ENCODE measurements around the gene GTF2F1. TPM values are rescaled to one million over a fixed set of nuclear protein-coding genes. Genes with fewer than 3 reads are reported as not detected.
A peak's percentile ranks its signal among the peaks of the same experiment; 100 is the strongest.

GTF2F1 gene
- total RNA-seq, 1 donor from 2014 or later = 59.6 TPM

- Mint-ChIP-seq H3K27ac (peak overlapping the region; percentile 96), H3K36me3 (ENCODE audit: low read depth) (peaks cover 31% of the 10 kb centered on the region), H3K4me3 (ENCODE audit: low read depth) (peak overlapping the region; percentile 74), H3K4me1 (ENCODE audit: low read depth) (peaks cover 24% of the 10 kb centered on the region), H3K9me3 (peaks cover 3% of the 10 kb centered on the region), H3K27me3 (ENCODE audit: low read depth) (no peaks in the 10 kb centered on the region)
- no peak for DNase-seq (ENCODE audit: low spot score)
- intact Hi-C loops (cut with micrococcal nuclease) = loop anchor here (1.0 to 10.0 kb wide), 5 partner anchors 33 to 79 kb away; partner anchors contain the start of genes CLPP, GTF2F1 and TUBB4A
Measured at GRCh38 chr19:6425732-6426620, 33.0 kb upstream of the GTF2F1 start.

- peaks cover 3% of the 10 kb centered on the region for H3K9me3 Mint-ChIP-seq
- peak overlapping the region; percentile 96 for H3K27ac Mint-ChIP-seq
- intact Hi-C loops (cut with micrococcal nuclease) = loop anchor here (1.0 to 10.0 kb wide), 5 partner anchors 32 to 80 kb away; partner anchors contain the start of genes CLPP, GTF2F1 and TUBB4A
- peak; percentile 100 for DNase-seq (ENCODE audit: low spot score)
- H3K27me3 Mint-ChIP-seq (ENCODE audit: low read depth) = no peaks in the 10 kb centered on the region
- peak overlapping the region; percentile 74 for H3K4me3 Mint-ChIP-seq (ENCODE audit: low read depth)
- H3K36me3 Mint-ChIP-seq (ENCODE audit: low read depth) = peaks cover 39% of the 10 kb centered on the region
- peaks cover 25% of the 10 kb centered on the region for H3K4me1 Mint-ChIP-seq (ENCODE audit: low read depth)
Measured at GRCh38 chr19:6424939-6425731, 32.2 kb upstream of the GTF2F1 start.

GRCh38 chr19:6424195-6424938 is 31.4 kb upstream of the GTF2F1 start, which contains the start of gene KHSRP:
TSS of gene KHSRP (minus strand) at chr19:6424811. CDS start at chr19:6424701, 110 bp downstream.
- intact Hi-C loops (cut with micrococcal nuclease) = loop anchor here (2.0 to 10.0 kb wide), 2 partner anchors 64 to 80 kb away; partner anchors contain the start of genes CLPP and TUBB4A
- Mint-ChIP-seq H3K27ac (peak within 1 kb of the TSS; percentile 96), H3K27me3 (ENCODE audit: low read depth) (no peaks in the 10 kb centered on the region), H3K36me3 (ENCODE audit: low read depth) (peaks cover 44% of the 10 kb centered on the region), H3K9me3 (peaks cover 3% of the 10 kb centered on the region), H3K4me1 (ENCODE audit: low read depth) (peaks cover 21% of the 10 kb centered on the region), H3K4me3 (ENCODE audit: low read depth) (peak within 1 kb of the TSS; percentile 94)
- no peak for DNase-seq (ENCODE audit: low spot score)

- Mint-ChIP-seq H3K4me3 (ENCODE audit: low read depth) (peak overlapping the region; percentile 94), H3K36me3 (ENCODE audit: low read depth) (peaks cover 51% of the 10 kb centered on the region), H3K27me3 (ENCODE audit: low read depth) (no peaks in the 10 kb centered on the region), H3K4me1 (ENCODE audit: low read depth) (peaks cover 21% of the 10 kb centered on the region), H3K9me3 (peaks cover 3% of the 10 kb centered on the region), H3K27ac (peak overlapping the region; percentile 74)
- DNase-seq (ENCODE audit: low spot score) = peak; percentile 44
- intact Hi-C loops (cut with micrococcal nuclease) = loop anchor here (2.0 to 10.0 kb wide), 2 partner anchors 63 to 81 kb away; partner anchors contain the start of genes CLPP and TUBB4A
Measured at GRCh38 chr19:6423499-6424194, 30.7 kb upstream of the GTF2F1 start.

GRCh38 chr19:6421075-6422014 is 28.4 kb upstream of the GTF2F1 start:
- no peak for DNase-seq (ENCODE audit: low spot score)
- Mint-ChIP-seq H3K4me3 (ENCODE audit: low read depth) (no peak overlapping the region), H3K27ac (no peak overlapping the region), H3K36me3 (ENCODE audit: low read depth) (peaks cover 73% of the 10 kb centered on the region), H3K4me1 (ENCODE audit: low read depth) (peaks cover 21% of the 10 kb centered on the region), H3K9me3 (peaks cover 3% of the 10 kb centered on the region), H3K27me3 (ENCODE audit: low read depth) (no peaks in the 10 kb centered on the region)
- intact Hi-C loops (cut with micrococcal nuclease) = loop anchor here (10.0 kb wide), 1 partner anchor 83 kb away; the partner anchor contains the start of gene TUBB4A

- no peak for DNase-seq (ENCODE audit: low spot score)
- H3K27me3 Mint-ChIP-seq (ENCODE audit: low read depth) = no peaks in the 10 kb centered on the region
- no peak overlapping the region for H3K27ac Mint-ChIP-seq
- intact Hi-C loops (cut with micrococcal nuclease) = no loop called here
- H3K4me1 Mint-ChIP-seq (ENCODE audit: low read depth) = peaks cover 14% of the 10 kb centered on the region
- H3K9me3 Mint-ChIP-seq = no peaks in the 10 kb centered on the region
- H3K4me3 Mint-ChIP-seq (ENCODE audit: low read depth) = no peak overlapping the region
- peaks cover 88% of the 10 kb centered on the region for H3K36me3 Mint-ChIP-seq (ENCODE audit: low read depth)
Measured at GRCh38 chr19:6418562-6418932, 25.6 kb upstream of the GTF2F1 start.

- Mint-ChIP-seq H3K27me3 (ENCODE audit: low read depth) (no peaks in the 10 kb centered on the region), H3K4me3 (ENCODE audit: low read depth) (no peak overlapping the region), H3K27ac (no peak overlapping the region), H3K36me3 (ENCODE audit: low read depth) (peaks cover 82% of the 10 kb centered on the region), H3K4me1 (ENCODE audit: low read depth) (peaks cover 9% of the 10 kb centered on the region), H3K9me3 (no peaks in the 10 kb centered on the region)
- DNase-seq (ENCODE audit: low spot score) = no peak
- intact Hi-C loops (cut with micrococcal nuclease) = no loop called here
Measured at GRCh38 chr19:6417713-6418561, 25.0 kb upstream of the GTF2F1 start.

- Mint-ChIP-seq H3K4me3 (ENCODE audit: low read depth) (no peak overlapping the region), H3K27me3 (ENCODE audit: low read depth) (no peaks in the 10 kb centered on the region), H3K27ac (no peak overlapping the region), H3K9me3 (no peaks in the 10 kb centered on the region), H3K36me3 (ENCODE audit: low read depth) (peaks cover 71% of the 10 kb centered on the region), H3K4me1 (ENCODE audit: low read depth) (peaks cover 2% of the 10 kb centered on the region)
- intact Hi-C loops (cut with micrococcal nuclease) = no loop called here
- no peak for DNase-seq (ENCODE audit: low spot score)
Measured at GRCh38 chr19:6416658-6417405, 23.9 kb upstream of the GTF2F1 start.

GRCh38 chr19:6415591-6416190 is 22.7 kb upstream of the GTF2F1 start:
- Mint-ChIP-seq H3K27me3 (ENCODE audit: low read depth) (no peaks in the 10 kb centered on the region), H3K4me3 (ENCODE audit: low read depth) (no peak overlapping the region), H3K9me3 (no peaks in the 10 kb centered on the region), H3K27ac (no peak overlapping the region), H3K4me1 (ENCODE audit: low read depth) (no peaks in the 10 kb centered on the region), H3K36me3 (ENCODE audit: low read depth) (peaks cover 60% of the 10 kb centered on the region)
- intact Hi-C loops (cut with micrococcal nuclease) = no loop called here
- no peak for DNase-seq (ENCODE audit: low spot score)

Data from activated T-helper 2 cell treated with anti-CD3 and anti-CD28 coated beads, Interferon-gamma antibody, Interleukin-2, Interleukin-4, amounts not matched to agents 10 μg/mL and 5 μg/mL and 100 μg/mL, durations not matched to agents 14 hours and 24 hours and 36 hours (primary cell).